Tibial artery (tissue), 4 donors: ENCODE measurements around the gene CPD.

Experiments used
- DNase-seq, 2 donors: peaks; one replicate each; pipeline ENCODE4 v3.0.0-alpha.2; 2019
- H3K27ac ChIP-seq, 2 donors: fragments of 200-600 bp; sonication (generic) in 1 of 2; 1 replicate in 1 of 2; 2 replicates in 1 of 2; pipeline ENCODE4 v1.5.1; 2018 to 2019; ENCODE audit warnings: mild to moderate bottlenecking in 1 of 2
- H3K27me3 ChIP-seq, 2 donors: fragments of 200-600 bp; sonication (generic) in 1 of 2; one replicate each; pipeline versions ENCODE4 v1.5.1 to v1.6.0; 2016 to 2019
- H3K36me3 ChIP-seq, 3 donors: fragments of 200-600 bp; sonication (generic) in 2 of 3; one replicate each; pipeline ENCODE4 v1.5.1; 2016 to 2019; ENCODE audit warnings: mild to moderate bottlenecking in 2 of 3
- H3K4me1 ChIP-seq, 4 donors: fragments of 200-600 bp; sonication (generic) in 2 of 4; 1 replicate in 3 of 4; 2 replicates in 1 of 4; pipeline ENCODE4 v1.5.1; 2016 to 2019
- H3K4me3 ChIP-seq, 2 donors: fragments of 200-600 bp; sonication (generic) in 1 of 2; 1 replicate in 1 of 2; 2 replicates in 1 of 2; pipeline ENCODE4 v1.5.1; 2018 to 2019; ENCODE audit warnings: mild to moderate bottlenecking in 2 of 2
- H3K9me3 ChIP-seq, 3 donors: fragments of 200-600 bp; sonication (generic) in 1 of 3; one replicate each; pipeline ENCODE4 v1.5.1; 2016 to 2019
- CTCF ChIP-seq, 2 experiments: fragments of 200-600 bp in 1 of 2; fragments of 450-650 bp in 1 of 2; IDR thresholded peaks; one replicate each; pipeline ENCODE4 v1.5.1; 2017 to 2019; ENCODE audit warnings: antibody characterized with exemption in 2 of 2, mild to moderate bottlenecking in 1 of 2, moderate library complexity in 1 of 2
- intact Hi-C: fragments of 100-400 bp; cut with DNase I; formaldehyde crosslinking; loops from one replicate; pipeline ENCODE4 v1.15.0; 2023; ENCODE audit warnings: low total_unique reads

The CPD gene

GRCh38 chr17:30482555-30482954, 103.8 kb downstream of the CPD start:
- Histone ChIP-seq H3K36me3 (peaks cover 58 to 75% (median 72%) of the 10 kb centered on the region in 3 donors), H3K27me3 (no peaks in the 10 kb centered on the region), H3K4me3 (no peak overlapping the region), H3K4me1 (peaks cover 0 to 15% (median 10%) of the 10 kb centered on the region in 4 donors), H3K9me3 (no peaks in the 10 kb centered on the region), H3K27ac (no peak overlapping the region)
- intact Hi-C loops = no loop called here
- no peak for TF ChIP-seq CTCF (IDR thresholded peaks at IDR 0.05)
- no peak for DNase-seq

- intact Hi-C loops = no loop called here
- H3K9me3 ChIP-seq = no peaks in the 10 kb centered on the region
- no peak overlapping the region for H3K4me3 ChIP-seq
- DNase-seq = no peak
- peaks cover 0 to 11% (median 6%) of the 10 kb centered on the region in 4 donors for H3K4me1 ChIP-seq
- H3K27ac ChIP-seq = no peak overlapping the region
- H3K27me3 ChIP-seq = no peaks in the 10 kb centered on the region
- TF ChIP-seq CTCF (IDR thresholded peaks at IDR 0.05) = no peak
- H3K36me3 ChIP-seq = peaks cover 64 to 81% (median 77%) of the 10 kb centered on the region in 3 donors
Observed at GRCh38 chr17:30483159-30483558, 104.4 kb downstream of the CPD start.

- no peaks in the 10 kb centered on the region for H3K27me3 ChIP-seq
- TF ChIP-seq CTCF (IDR thresholded peaks at IDR 0.05) = no peak
- DNase-seq = no peak
- no peaks in the 10 kb centered on the region for H3K4me1 ChIP-seq
- no peak overlapping the region for H3K4me3 ChIP-seq
- H3K36me3 ChIP-seq = peaks cover 82 to 96% (median 83%) of the 10 kb centered on the region in 3 donors
- H3K27ac ChIP-seq = no peak overlapping the region
- no peaks in the 10 kb centered on the region for H3K9me3 ChIP-seq
- intact Hi-C loops = no loop called here
Observed at GRCh38 chr17:30493780-30494179, 115.1 kb downstream of the CPD start.

GRCh38 chr17:30495586-30495985, 116.9 kb downstream of the CPD start:
- no peak overlapping the region for H3K27ac ChIP-seq
- H3K9me3 ChIP-seq = no peaks in the 10 kb centered on the region
- no peak for DNase-seq
- H3K36me3 ChIP-seq = peaks cover 70 to 94% (median 71%) of the 10 kb centered on the region in 3 donors
- H3K4me1 ChIP-seq = no peaks in the 10 kb centered on the region
- no peak overlapping the region for H3K4me3 ChIP-seq
- intact Hi-C loops = no loop called here
- H3K27me3 ChIP-seq = no peaks in the 10 kb centered on the region
- TF ChIP-seq CTCF (IDR thresholded peaks at IDR 0.05) = no peak

GRCh38 chr17:30503558-30503957, 124.8 kb downstream of the CPD start:
- peaks cover 33 to 82% (median 46%) of the 10 kb centered on the region in 3 donors for H3K36me3 ChIP-seq
- no peak for DNase-seq
- intact Hi-C loops = no loop called here
- no peaks in the 10 kb centered on the region for H3K9me3 ChIP-seq
- no peaks in the 10 kb centered on the region for H3K27me3 ChIP-seq
- H3K4me3 ChIP-seq = no peak overlapping the region
- no peak overlapping the region for H3K27ac ChIP-seq
- H3K4me1 ChIP-seq = no peaks in the 10 kb centered on the region
- no peak for TF ChIP-seq CTCF (IDR thresholded peaks at IDR 0.05)

- Histone ChIP-seq H3K27me3 (no peaks in the 10 kb centered on the region), H3K4me1 (no peaks in the 10 kb centered on the region), H3K36me3 (peaks cover 27 to 61% (median 41%) of the 10 kb centered on the region in 3 donors), H3K9me3 (no peaks in the 10 kb centered on the region), H3K4me3 (no peak overlapping the region), H3K27ac (no peak overlapping the region)
- no peak for TF ChIP-seq CTCF (IDR thresholded peaks at IDR 0.05)
- no peak for DNase-seq
- intact Hi-C loops = no loop called here
Observed at GRCh38 chr17:30505868-30506417, 127.2 kb downstream of the CPD start.
